ENCODE measurements around the gene TRIM46. TPM values are rescaled to one million over a fixed set of nuclear protein-coding genes. Genes with fewer than 3 reads are reported as not detected.

TRIM46 gene
- total RNA-seq, 1 donor from 2014 or later: 13.2 TPM

DNA sequence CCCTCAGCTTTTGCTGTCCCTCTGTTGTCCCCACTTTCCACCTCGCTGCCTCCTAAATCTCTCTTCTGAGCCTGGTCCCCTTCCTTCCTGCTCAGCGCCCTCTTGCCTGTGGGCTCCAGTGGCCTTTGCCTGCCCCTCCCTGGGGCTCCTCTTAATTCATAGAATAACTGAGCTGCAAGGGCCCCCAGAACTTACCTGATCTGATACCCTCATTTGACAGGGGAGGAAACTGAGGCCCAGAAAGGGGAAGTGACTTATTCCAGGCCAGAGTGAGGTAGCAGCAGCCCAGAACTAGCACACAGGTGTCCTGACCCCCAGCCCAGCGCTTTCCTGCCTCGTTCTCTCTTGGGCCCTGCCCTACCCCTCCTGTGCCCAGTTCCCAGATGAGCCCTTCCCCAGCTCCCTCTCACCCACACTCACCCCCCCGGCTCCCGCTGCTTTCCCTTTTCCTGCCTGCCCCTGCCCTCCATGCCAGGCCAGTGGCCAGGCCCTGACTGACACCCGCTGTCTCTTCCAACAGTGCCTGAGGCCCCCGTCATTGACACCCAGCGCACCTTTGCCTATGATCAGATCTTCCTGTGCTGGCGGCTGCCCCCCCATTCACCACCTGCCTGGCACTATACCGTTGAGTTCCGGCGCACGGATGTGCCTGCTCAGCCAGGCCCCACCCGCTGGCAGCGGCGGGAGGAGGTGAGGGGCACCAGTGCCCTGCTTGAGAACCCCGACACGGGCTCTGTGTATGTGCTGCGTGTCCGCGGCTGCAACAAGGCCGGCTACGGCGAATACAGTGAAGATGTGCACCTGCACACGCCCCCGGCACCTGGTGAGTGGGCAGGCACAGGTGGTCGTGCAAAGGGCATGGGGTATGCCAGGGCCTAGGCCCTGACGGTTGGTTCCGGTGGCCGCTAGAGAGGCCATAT, 5.7 kb downstream of the TRIM46 start:
- no peak for FAIRE-seq
- no peak overlapping the region for H2AFZ ChIP-seq (ENCODE audit: low read depth, low read length)
- H3K9ac ChIP-seq (ENCODE audit: low read length): no peak overlapping the region
- no peak overlapping the region for H3K4me3 ChIP-seq (ENCODE audit: insufficient read depth, low read depth, low read length)
- peaks cover 13% of the 10 kb centered on the region for H3K4me1 Mint-ChIP-seq (ENCODE audit: low read depth, unreplicated experiment)
- no peak for TF ChIP-seq CTCF (IDR thresholded peaks at IDR 0.05; ENCODE audit: insufficient read depth, low read depth, low read length)
- TF ChIP-seq EZH2 (IDR thresholded peaks at IDR 0.05; ENCODE audit: insufficient read depth, low read length): no peak
- no peaks in the 10 kb centered on the region for H3K9me3 Mint-ChIP-seq (ENCODE audit: unreplicated experiment)
- H3K79me2 ChIP-seq (ENCODE audit: insufficient read depth, low read length): peaks cover 7% of the 10 kb centered on the region
- no peak overlapping the region for H3K27ac Mint-ChIP-seq (ENCODE audit: unreplicated experiment)
- H3K9me3 ChIP-seq (ENCODE audit: insufficient read depth, low read depth, low read length): no peaks in the 10 kb centered on the region
- H3K4me2 ChIP-seq (ENCODE audit: low read length): no peak overlapping the region
- peaks cover 8% of the 10 kb centered on the region for H3K36me3 ChIP-seq (ENCODE audit: insufficient read depth, low read length)
- H4K20me1 ChIP-seq (ENCODE audit: insufficient read depth, low read length): peaks cover 16% of the 10 kb centered on the region
- H3K4me1 ChIP-seq (ENCODE audit: insufficient read depth, low read length): peaks cover 7% of the 10 kb centered on the region
- H3K27ac ChIP-seq (ENCODE audit: low read depth, low read length): no peak overlapping the region
- H3K27me3 ChIP-seq (ENCODE audit: insufficient read depth, low read length): no peaks in the 10 kb centered on the region
- no peak for DNase-seq (ENCODE audit: low read depth)
- no peak overlapping the region for H3K4me3 Mint-ChIP-seq (ENCODE audit: unreplicated experiment)
- peaks cover 12% of the 10 kb centered on the region for H3K36me3 Mint-ChIP-seq (ENCODE audit: low read depth, unreplicated experiment)
- H3K27me3 Mint-ChIP-seq (ENCODE audit: low read depth, unreplicated experiment): no peaks in the 10 kb centered on the region

DNA sequence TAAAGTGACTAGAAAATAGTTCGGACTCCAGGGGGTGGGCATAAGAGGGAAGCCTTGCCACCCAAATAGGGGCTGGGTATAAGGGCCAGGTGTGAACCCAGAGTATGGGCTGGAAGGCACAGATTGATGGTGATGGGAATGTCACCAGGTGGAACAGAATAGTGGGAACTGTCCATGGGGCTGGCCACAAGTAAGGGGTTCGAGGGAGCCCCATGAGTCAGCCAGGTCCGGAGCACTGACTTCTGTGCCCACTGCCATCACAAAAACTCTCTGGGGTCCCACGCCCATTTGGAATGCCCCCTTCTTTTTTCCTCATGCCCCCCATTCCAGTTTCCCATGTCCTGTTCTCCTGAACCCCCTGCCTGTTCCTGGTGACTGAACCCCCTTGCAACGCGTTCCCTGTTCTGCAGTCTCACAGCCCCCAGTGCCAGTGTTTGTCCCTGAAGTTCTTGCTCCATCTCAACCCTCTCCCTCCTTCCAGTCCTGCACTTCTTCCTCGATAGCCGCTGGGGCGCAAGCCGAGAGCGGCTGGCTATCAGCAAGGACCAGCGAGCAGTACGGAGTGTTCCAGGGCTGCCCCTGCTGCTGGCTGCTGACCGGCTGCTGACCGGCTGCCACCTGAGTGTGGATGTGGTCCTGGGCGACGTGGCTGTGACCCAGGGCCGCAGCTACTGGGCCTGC, 7.9 kb downstream of the TRIM46 start:
- Histone ChIP-seq H3K36me3 (ENCODE audit: insufficient read depth, low read length) (peaks cover 8% of the 10 kb centered on the region), H3K27me3 (ENCODE audit: insufficient read depth, low read length) (no peaks in the 10 kb centered on the region), H2AFZ (ENCODE audit: low read depth, low read length) (no peak overlapping the region), H3K79me2 (ENCODE audit: insufficient read depth, low read length) (no peaks in the 10 kb centered on the region), H3K27ac (ENCODE audit: low read depth, low read length) (no peak overlapping the region), H4K20me1 (ENCODE audit: insufficient read depth, low read length) (peaks cover 11% of the 10 kb centered on the region), H3K4me2 (ENCODE audit: low read length) (no peak overlapping the region), H3K4me1 (ENCODE audit: insufficient read depth, low read length) (no peaks in the 10 kb centered on the region), H3K9ac (ENCODE audit: low read length) (no peak overlapping the region), H3K9me3 (ENCODE audit: insufficient read depth, low read depth, low read length) (no peaks in the 10 kb centered on the region), H3K4me3 (ENCODE audit: insufficient read depth, low read depth, low read length) (no peak overlapping the region)
- no peak overlapping the region for H3K27ac Mint-ChIP-seq (ENCODE audit: unreplicated experiment)
- FAIRE-seq (no peak), DNase-seq (ENCODE audit: low read depth) (no peak)
- TF ChIP-seq EZH2 (IDR thresholded peaks at IDR 0.05; ENCODE audit: insufficient read depth, low read length) (no peak), CTCF (IDR thresholded peaks at IDR 0.05; ENCODE audit: insufficient read depth, low read depth, low read length) (no peak)
- H3K4me1 Mint-ChIP-seq (ENCODE audit: low read depth, unreplicated experiment): peaks cover 2% of the 10 kb centered on the region
- no peak overlapping the region for H3K4me3 Mint-ChIP-seq (ENCODE audit: unreplicated experiment)
- no peaks in the 10 kb centered on the region for H3K27me3 Mint-ChIP-seq (ENCODE audit: low read depth, unreplicated experiment)
- peaks cover 13% of the 10 kb centered on the region for H3K36me3 Mint-ChIP-seq (ENCODE audit: low read depth, unreplicated experiment)
- no peaks in the 10 kb centered on the region for H3K9me3 Mint-ChIP-seq (ENCODE audit: unreplicated experiment)

All from astrocyte (in vitro differentiated cells and primary cell).